ENCODE data around the gene SLC22A4.

Gene SLC22A4

DNA sequence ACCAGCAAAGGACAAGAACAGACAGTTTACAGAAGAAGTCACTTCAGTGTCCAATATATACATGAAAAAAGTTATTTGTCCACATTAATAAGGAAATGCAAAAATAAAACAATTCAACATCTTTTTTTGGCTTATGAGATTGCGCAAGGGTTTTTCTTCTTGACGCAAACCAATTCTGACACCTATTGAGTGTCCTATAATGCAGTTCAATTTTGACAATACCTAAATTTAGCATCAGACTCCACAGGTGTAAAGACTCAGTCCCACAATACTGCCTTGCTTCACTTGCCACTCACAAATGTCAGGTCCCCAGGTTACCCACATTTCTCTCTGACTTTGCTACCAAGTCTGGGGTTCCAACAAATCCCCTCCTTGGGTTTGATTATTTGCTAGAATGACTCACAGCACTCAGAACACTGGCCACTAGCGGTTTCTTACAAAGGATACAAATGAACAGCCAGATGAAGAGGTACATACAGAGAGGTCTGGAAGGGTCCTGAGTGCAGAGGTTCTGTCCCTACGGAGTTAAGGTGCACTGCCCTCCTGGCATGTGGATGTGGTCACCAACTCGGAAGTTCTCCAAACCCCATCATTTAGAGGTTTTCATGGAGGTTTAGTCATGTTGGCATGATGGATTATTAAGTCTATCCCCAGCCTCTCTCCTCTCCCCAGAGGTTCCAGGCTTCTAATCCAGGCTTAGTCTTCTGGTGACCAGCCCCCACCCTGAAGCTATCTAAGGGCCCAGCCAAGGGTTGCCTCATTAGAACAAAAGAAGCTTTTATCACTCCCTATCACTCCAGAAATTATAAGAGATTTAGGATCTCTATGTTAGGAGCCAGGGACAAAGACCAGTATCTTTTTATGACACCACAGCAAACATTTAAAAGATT, 48.3 kb downstream of the SLC22A4 start:
- no peak for DNase-seq (ENCODE audit: low read depth)

- DNase-seq (ENCODE audit: low read depth): no peak
Observed at GRCh38 chr5:132344775-132345514, 50.8 kb downstream of the SLC22A4 start.

DNA sequence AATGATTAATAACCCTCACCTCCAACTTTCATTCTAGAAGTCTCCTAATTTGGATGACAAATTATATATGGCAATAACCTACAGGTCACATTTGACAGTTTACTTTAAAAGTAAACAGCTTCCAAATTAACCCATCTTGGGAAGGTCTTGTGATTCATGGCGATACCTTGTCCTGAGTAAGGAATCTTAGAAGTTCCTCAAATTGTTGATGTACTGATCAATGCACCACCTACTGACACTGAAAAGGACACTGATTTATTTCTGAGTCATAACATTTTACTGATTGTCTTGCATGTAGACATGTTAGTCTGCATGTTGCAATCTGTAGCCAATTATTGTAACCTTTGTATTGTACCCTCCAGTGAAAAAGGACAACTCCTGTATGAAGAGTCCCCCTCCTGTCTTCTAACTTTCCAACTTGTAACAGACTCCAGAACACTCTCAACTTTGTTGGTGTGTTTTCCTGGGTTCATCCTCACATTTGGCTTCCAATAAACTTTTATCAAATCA, 59.3 kb downstream of the SLC22A4 start:
- DNase-seq (ENCODE audit: low read depth): no peak

- DNase-seq (ENCODE audit: low read depth): no peak
Observed at GRCh38 chr5:132354381-132355139, 60.4 kb downstream of the SLC22A4 start.

- no peak for DNase-seq (ENCODE audit: low read depth)
Observed at GRCh38 chr5:132355140-132355765, 61.1 kb downstream of the SLC22A4 start.

GRCh38 chr5:132358775-132359174, 64.6 kb downstream of the SLC22A4 start:
- DNase-seq (ENCODE audit: low read depth): no peak

- DNase-seq (ENCODE audit: low read depth): no peak
Observed at GRCh38 chr5:132362086-132362485, 67.9 kb downstream of the SLC22A4 start.

DNA sequence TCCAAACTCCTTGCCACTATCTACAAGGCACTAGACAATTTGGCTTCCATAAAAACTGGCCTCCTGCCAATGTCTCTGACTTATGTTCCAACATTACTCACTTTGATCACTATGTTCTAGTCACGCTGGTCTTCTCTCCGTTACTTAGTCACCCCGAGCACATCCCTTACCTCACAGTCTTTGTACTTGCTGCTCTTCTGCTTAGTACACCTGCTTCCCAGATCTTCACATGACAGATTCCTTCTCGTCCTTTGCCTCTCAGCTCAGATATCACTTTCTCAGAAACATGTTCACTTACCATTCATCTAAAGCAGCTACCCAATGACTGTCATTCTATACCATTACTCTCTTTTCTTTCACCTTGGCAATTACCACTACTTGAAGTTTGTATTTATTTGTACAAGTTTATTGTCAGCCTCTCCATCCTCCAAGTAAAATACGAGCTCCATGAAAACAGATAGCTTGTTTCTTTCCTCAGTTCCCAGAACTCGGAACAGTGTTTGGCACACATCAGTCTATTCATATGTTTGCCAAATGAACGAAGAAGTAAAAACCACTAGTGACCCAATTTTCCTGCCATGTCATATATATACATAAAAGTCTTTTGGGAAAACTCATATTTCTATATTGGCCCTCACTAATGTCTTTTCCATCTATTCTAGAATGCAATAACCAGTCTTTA, 69.4 kb downstream of the SLC22A4 start:
- DNase-seq (ENCODE audit: low read depth): no peak

DNA sequence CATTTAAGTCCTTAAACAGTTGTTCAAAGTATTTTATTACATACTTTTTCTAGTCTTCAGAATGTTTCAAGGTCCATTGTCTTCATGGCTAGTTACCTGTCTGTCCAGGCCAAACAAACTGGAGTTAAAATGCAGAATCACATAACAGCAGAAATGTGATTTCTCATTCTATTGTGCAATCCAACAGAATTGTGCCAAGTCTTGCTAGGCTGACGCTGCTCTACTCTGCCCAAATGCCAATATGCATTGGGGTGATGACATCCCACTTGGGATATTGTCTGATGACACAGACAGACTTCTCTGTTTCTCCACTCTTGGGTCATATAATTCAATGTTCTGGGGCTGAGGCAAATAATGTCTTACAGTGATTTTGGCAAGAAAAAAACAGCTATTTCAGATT, 70.1 kb downstream of the SLC22A4 start:
- no peak for DNase-seq (ENCODE audit: low read depth)

- DNase-seq (ENCODE audit: low read depth): no peak
Observed at GRCh38 chr5:132365213-132365612, 71.0 kb downstream of the SLC22A4 start.

GRCh38 chr5:132368186-132368585, 74.0 kb downstream of the SLC22A4 start:
- DNase-seq (ENCODE audit: low read depth): no peak

GRCh38 chr5:132369007-132369473, 74.8 kb downstream of the SLC22A4 start:
- DNase-seq (ENCODE audit: low read depth): no peak

DNA sequence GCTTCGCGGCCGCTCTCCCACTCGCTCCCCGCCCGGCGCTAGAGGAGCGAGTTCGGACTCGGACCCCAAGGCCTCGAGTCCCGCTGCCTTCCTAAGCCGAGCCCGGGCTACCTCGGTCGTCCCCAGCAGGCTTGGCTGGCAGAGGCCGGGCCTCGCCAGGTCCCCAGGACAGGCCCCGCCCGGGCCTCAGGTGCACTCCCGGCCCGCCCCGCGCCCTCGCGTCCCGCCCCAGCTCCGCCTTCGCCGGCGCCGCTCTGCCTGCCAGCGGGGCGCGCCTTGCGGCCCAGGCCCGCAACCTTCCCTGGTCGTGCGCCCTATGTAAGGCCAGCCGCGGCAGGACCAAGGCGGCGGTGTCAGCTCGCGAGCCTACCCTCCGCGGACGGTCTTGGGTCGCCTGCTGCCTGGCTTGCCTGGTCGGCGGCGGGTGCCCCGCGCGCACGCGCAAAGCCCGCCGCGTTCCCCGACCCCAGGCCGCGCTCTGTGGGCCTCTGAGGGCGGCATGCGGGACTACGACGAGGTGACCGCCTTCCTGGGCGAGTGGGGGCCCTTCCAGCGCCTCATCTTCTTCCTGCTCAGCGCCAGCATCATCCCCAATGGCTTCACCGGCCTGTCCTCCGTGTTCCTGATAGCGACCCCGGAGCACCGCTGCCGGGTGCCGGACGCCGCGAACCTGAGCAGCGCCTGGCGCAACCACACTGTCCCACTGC, 75.4 kb downstream of the SLC22A4 start, which contains the start of gene SLC22A5:
TSS of gene SLC22A5 (plus strand) at position 237 of the 707 bp plus-strand sequence. CDS start at position 500, 263 bp downstream.
- DNase-seq (ENCODE audit: low read depth): peak; percentile 47

- no peak for DNase-seq (ENCODE audit: low read depth)
Observed at GRCh38 chr5:132370181-132370970, 76.2 kb downstream of the SLC22A4 start.

DNA sequence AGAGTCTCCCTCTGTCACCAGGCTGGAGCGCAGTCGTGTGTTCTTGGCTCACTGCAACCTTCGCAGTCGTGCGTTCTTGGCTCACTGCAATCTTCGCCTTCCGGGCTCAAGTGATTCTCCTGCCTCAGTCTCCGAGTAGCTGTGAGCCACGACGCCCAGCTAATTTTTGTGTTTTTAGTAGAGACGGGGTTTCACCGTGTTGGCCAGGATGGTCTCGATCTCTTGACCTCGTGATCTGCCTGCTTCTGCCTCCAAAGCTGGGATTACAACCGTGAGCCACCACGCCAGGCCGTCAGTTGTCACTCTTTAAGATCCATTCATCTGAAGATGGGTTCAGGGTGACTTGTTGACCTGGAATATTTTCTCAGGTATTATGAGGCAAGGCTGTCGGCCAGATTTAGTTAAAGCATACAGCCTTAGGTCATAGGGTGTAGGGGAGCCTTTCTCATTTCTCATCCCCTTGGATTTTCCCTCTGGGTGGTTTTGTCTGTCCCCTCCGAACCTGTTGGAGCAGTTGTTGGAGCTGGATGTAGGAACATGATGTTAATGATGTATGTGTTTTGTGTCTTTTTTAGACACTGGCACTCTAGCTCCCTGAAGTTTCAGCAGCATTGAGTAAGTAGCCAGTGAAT, 76.9 kb downstream of the SLC22A4 start:
- DNase-seq (ENCODE audit: low read depth): no peak

- no peak for DNase-seq (ENCODE audit: low read depth)
Observed at GRCh38 chr5:132371603-132371994, 77.4 kb downstream of the SLC22A4 start.

- DNase-seq (ENCODE audit: low read depth): no peak
Observed at GRCh38 chr5:132372127-132372526, 77.9 kb downstream of the SLC22A4 start.

DNA sequence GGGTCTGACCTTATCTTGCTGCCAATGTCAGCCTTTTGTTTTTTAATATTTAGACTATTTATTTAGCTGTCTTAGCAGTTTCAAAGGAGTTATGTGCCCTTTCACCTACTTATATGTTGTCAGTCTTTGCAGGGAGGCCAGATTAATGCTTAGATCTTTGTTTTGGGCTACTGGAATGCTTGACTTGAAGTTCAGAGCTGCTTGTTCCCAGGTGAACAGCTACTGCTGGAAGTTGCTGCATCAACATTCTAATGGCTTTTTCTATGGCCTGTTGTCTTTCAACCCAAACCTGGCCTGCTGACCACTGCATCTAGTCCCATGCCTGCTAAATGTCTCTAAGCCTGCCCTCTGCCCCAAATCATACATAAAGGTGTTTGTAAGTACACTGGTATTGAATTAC, 78.3 kb downstream of the SLC22A4 start:
- DNase-seq (ENCODE audit: low read depth): no peak

GRCh38 chr5:132375957-132376356, 81.8 kb downstream of the SLC22A4 start:
- no peak for DNase-seq (ENCODE audit: low read depth)
